HEK293 (cell line): Measurements from ENCODE around the gene SOWAHA.

Source experiments
- CTCF ChIA-PET: fragments of 350-600 bp; formaldehyde crosslinking; extraction: SDS; loops from one replicate; lab custom pipeline; 2021; ENCODE audit warnings: antibody characterized with exemption; lab: Yijun Ruan, JAX
- POLR2A ChIA-PET: fragments of 300-600 bp; formaldehyde crosslinking; extraction: SDS; loops from one replicate; lab custom pipeline; 2020; ENCODE audit warnings: antibody characterized with exemption, inconsistent platforms; lab: Yijun Ruan, JAX
- H3K27ac ChIP-seq: fragments of 200-500 bp; sonication (Bioruptor generic); 2 replicates; pipeline ENCODE4 v1.5.1; 2014; ENCODE audit warnings: low read depth, low read length, control low read depth, inconsistent platforms; ENCODE audit errors: extremely low read depth
- H3K36me3 ChIP-seq, 2 experiments: fragments of 200-500 bp in 1 of 2; sonication (Bioruptor generic) in 1 of 2; 1 replicate in 1 of 2; 2 replicates in 1 of 2; pipeline ENCODE4 v1.5.1; 2014 to 2017; ENCODE audit warnings: inconsistent platforms in 2 of 2, low read length in 2 of 2; ENCODE audit not compliant: control insufficient read depth in 2 of 2, insufficient read depth in 1 of 2
- H3K4me1 ChIP-seq: fragments of 200-500 bp; sonication (Bioruptor generic); 2 replicates; pipeline ENCODE4 v1.5.1; 2014; ENCODE audit warnings: mild to moderate bottlenecking, low read length, inconsistent platforms; ENCODE audit not compliant: control insufficient read depth, insufficient read depth
- H3K4me3 ChIP-seq: 2 replicates; pipeline ENCODE4 v1.5.1; 2011; ENCODE audit warnings: low read depth, mild to moderate bottlenecking, control low read depth, low read length, moderate library complexity
- H3K9me3 ChIP-seq: fragments of 200-500 bp; sonication (Bioruptor generic); 2 replicates; pipeline ENCODE4 v1.5.1; 2014; ENCODE audit warnings: low read depth, low read length, inconsistent platforms; ENCODE audit not compliant: control insufficient read depth, insufficient read depth
- BCL6B ChIP-seq: fragments of 450-650 bp; formaldehyde crosslinking; IDR thresholded peaks from 2 replicates; pipeline ENCODE4 v1.5.1; 2017; ENCODE audit warnings: missing biosample characterization, missing genetic modification characterization
- KLF1 ChIP-seq: fragments of 450-650 bp; formaldehyde crosslinking; IDR thresholded peaks from 2 replicates; pipeline ENCODE4 v1.5.1; 2016; ENCODE audit warnings: missing biosample characterization, missing genetic modification characterization
- PATZ1 ChIP-seq: fragments of 450-650 bp; formaldehyde crosslinking; IDR thresholded peaks from 2 replicates; pipeline ENCODE4 v1.5.1; 2016; ENCODE audit warnings: missing biosample characterization, missing genetic modification characterization
- SALL2 ChIP-seq: fragments of 450-650 bp; formaldehyde crosslinking; IDR thresholded peaks from 2 replicates; pipeline ENCODE4 v1.5.0; 2017; ENCODE audit warnings: missing biosample characterization, mild to moderate bottlenecking, missing genetic modification characterization, borderline replicate concordance
- ZBTB49 ChIP-seq: fragments of 450-650 bp; formaldehyde crosslinking; IDR thresholded peaks from 2 replicates; pipeline ENCODE4 v1.5.1; 2016; ENCODE audit warnings: missing biosample characterization, missing genetic modification characterization, low read depth
- ZBTB7A ChIP-seq: fragments of 450-650 bp; formaldehyde crosslinking; IDR thresholded peaks from 2 replicates; pipeline ENCODE4 v1.5.1; 2016; ENCODE audit warnings: low read depth, missing biosample characterization, missing genetic modification characterization
- ZFHX2 ChIP-seq: fragments of 450-650 bp; formaldehyde crosslinking; conservative IDR thresholded peaks from 2 replicates; pipeline ENCODE4 v1.5.1; 2016; ENCODE audit warnings: missing biosample characterization, missing genetic modification characterization
- ZNF214 ChIP-seq: fragments of 450-650 bp; formaldehyde crosslinking; IDR thresholded peaks from 2 replicates; pipeline ENCODE4 v1.5.1; 2017; ENCODE audit warnings: missing biosample characterization, mild to moderate bottlenecking, missing genetic modification characterization, borderline replicate concordance
- ZNF302 ChIP-seq: fragments of 450-650 bp; formaldehyde crosslinking; IDR thresholded peaks from 2 replicates; pipeline ENCODE4 v1.5.1; 2016; ENCODE audit warnings: missing biosample characterization, missing genetic modification characterization, low read depth
- ZNF335 ChIP-seq: fragments of 450-650 bp; formaldehyde crosslinking; conservative IDR thresholded peaks from 2 replicates; pipeline ENCODE4 v1.5.1; 2016; ENCODE audit warnings: missing biosample characterization, missing genetic modification characterization
- ZNF433 ChIP-seq: fragments of 450-650 bp; formaldehyde crosslinking; IDR thresholded peaks from 2 replicates; pipeline ENCODE4 v1.5.1; 2016; ENCODE audit warnings: missing biosample characterization, missing genetic modification characterization, low read depth
- ZNF48 ChIP-seq: fragments of 450-650 bp; formaldehyde crosslinking; IDR thresholded peaks from 2 replicates; pipeline ENCODE4 v1.5.1; 2016; ENCODE audit warnings: missing biosample characterization, missing genetic modification characterization
- ZNF549 ChIP-seq: fragments of 450-650 bp; IDR thresholded peaks from 2 replicates; pipeline ENCODE4 v1.5.1; 2018; ENCODE audit warnings: missing biosample characterization, missing genetic modification characterization, mild to moderate bottlenecking, inconsistent platforms, moderate library complexity
- ZNF623 ChIP-seq: fragments of 450-650 bp; formaldehyde crosslinking; IDR thresholded peaks from 2 replicates; pipeline ENCODE4 v1.5.1; 2016; ENCODE audit warnings: missing biosample characterization, missing genetic modification characterization
- ZNF660 ChIP-seq: fragments of 450-650 bp; IDR thresholded peaks from 2 replicates; pipeline ENCODE4 v1.5.1; 2018; ENCODE audit warnings: missing biosample characterization, mild to moderate bottlenecking, missing genetic modification characterization
- TF ChIP-seq, protein P1 (sequence below): fragments of 450-650 bp; formaldehyde crosslinking; IDR thresholded peaks from 2 replicates; pipeline ENCODE4 v1.5.1; 2016; ENCODE audit warnings: missing biosample characterization, missing genetic modification characterization
- TF ChIP-seq, protein P2 (sequence below): fragments of 450-650 bp; formaldehyde crosslinking; IDR thresholded peaks from 2 replicates; pipeline ENCODE4 v1.5.1; 2016; ENCODE audit warnings: missing biosample characterization, missing genetic modification characterization
- TF ChIP-seq, protein P3 (sequence below): fragments of 450-650 bp; formaldehyde crosslinking; IDR thresholded peaks from 2 replicates; pipeline ENCODE4 v1.5.1; 2016; ENCODE audit warnings: missing biosample characterization, missing genetic modification characterization

The SOWAHA gene

GRCh38 chr5:132808448-132808847 is 4.7 kb upstream of the SOWAHA start:
- H3K27ac ChIP-seq = no peak overlapping the region
- TF ChIP-seq ZNF549 (tag by site-specific recombination) (no peak), ZNF48 (tag by site-specific recombination) (no peak), ZNF214 (no peak), SALL2 (tag by site-specific recombination) (no peak)
- TF ChIP-seq, protein P1, sequence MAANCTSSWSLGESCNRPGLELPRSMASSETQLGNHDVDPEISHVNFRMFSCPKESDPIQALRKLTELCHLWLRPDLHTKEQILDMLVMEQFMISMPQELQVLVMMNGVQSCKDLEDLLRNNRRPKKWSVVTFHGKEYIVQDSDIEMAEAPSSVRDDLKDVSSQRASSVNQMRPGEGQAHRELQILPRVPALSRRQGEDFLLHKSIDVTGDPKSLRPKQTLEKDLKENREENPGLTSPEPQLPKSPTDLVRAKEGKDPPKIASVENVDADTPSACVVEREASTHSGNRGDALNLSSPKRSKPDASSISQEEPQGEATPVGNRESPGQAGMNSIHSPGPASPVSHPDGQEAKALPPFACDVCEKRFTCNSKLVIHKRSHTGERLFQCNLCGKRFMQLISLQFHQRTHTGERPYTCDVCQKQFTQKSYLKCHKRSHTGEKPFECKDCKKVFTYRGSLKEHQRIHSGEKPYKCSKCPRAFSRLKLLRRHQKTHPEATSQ = no peak

DNA sequence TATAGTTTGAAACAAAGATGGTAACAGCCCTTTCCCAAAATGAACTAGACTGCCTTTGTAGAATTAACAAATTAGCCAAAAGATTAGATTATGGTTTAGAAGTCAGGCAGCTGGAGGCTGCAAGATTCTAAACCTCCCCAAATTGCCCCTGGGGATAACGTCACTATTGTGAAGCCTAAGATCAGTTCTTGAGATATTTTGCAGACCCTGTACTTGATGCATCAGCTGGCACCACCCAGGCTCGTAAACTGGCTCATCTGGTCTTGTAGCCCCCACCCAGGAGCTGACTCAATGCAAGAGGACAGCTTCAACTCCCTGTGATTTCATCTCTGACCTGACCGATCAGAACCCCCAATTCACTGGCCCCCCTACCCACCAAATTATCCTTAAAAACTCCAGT is 4.2 kb upstream of the SOWAHA start:
- ChIA-PET POLR2A (interaction anchor here (0.7 kb wide), 1 partner anchor 21 kb away, joined by 4 read pairs; no protein-coding TSS in a partner anchor), CTCF (interaction anchor here (1.3 to 4.0 kb wide), 2 partner anchors 11 to 307 kb away, joined by 3 to 36 read pairs; no protein-coding TSS in a partner anchor)
- Histone ChIP-seq H3K4me1 (0 out of 2 replicates have a peak, but pooled peaks cover 3% of the 10 kb centered on the region), H3K9me3 (no peaks in the 10 kb centered on the region), H3K27ac (no peak overlapping the region), H3K4me3 (no peak overlapping the region), H3K36me3 (no peaks in the 10 kb centered on the region)
- TF ChIP-seq ZNF660 (tag by site-specific recombination) = 0 out of 2 replicates have a peak, but pooled peaks have one; percentile 13
- peak; percentile 24; the same call in 1 of the 2 replicates for TF ChIP-seq PATZ1 (tag by site-specific recombination)
- no peak for TF ChIP-seq ZBTB7A (tag by site-specific recombination)
- peak; percentile 48; the same call in 1 of the 2 replicates for TF ChIP-seq ZNF335 (tag by site-specific recombination)
- 0 out of 2 replicates have a peak, but pooled peaks have one; percentile 10 for TF ChIP-seq KLF1

More at GRCh38 chr5:132808448-132808847, 4.7 kb upstream of the SOWAHA start:
- POLR2A ChIA-PET = no interaction called here
- H3K4me3 ChIP-seq = no peak overlapping the region
- no peaks in the 10 kb centered on the region for H3K9me3 ChIP-seq
- H3K36me3 ChIP-seq = no peaks in the 10 kb centered on the region
- 0 out of 2 replicates have a peak, but pooled peaks cover 3% of the 10 kb centered on the region for H3K4me1 ChIP-seq
- CTCF ChIA-PET = interaction anchor here (1.6 to 4.0 kb wide), 3 partner anchors 9 to 58 kb away, joined by 7 to 36 read pairs (median 12); no protein-coding TSS in a partner anchor

DNA sequence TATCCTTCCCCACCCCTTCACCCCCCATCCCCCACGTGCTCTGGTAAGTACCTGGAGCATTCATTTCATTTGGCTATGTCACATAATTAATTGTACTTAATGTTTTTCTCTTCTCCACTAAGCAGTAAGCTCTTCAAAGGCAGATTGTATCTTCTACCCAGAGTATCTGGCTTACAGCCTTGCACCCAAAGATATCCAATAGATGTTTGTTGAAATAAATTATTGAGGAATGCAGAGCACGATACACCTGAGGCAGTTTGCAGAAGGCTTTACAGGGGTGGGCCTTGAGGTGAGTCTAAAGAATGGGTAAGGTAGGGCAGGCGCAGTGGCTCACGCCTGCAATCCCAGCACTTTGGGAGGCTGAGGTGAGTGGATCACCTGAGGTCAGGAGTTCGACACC is 2.5 kb upstream of the SOWAHA start:
- peaks cover 8% of the 10 kb centered on the region; the same call in 1 of the 2 replicates for H3K4me1 ChIP-seq
- ChIA-PET POLR2A (no interaction called here), CTCF (interaction anchor here (0.6 to 4.0 kb wide), 4 partner anchors 9 to 158 kb away, joined by 3 to 36 read pairs (median 6); no protein-coding TSS in a partner anchor)
- H3K36me3 ChIP-seq = no peaks in the 10 kb centered on the region
- no peak overlapping the region for H3K4me3 ChIP-seq
- H3K9me3 ChIP-seq = no peaks in the 10 kb centered on the region
- H3K27ac ChIP-seq = no peak overlapping the region
- TF ChIP-seq ZNF433 (tag by site-specific recombination) (no peak), ZFHX2 (no peak), ZNF302 (no peak), BCL6B (tag by site-specific recombination) (no peak), ZBTB49 (tag by site-specific recombination) (no peak), ZNF623 (no peak)
- TF ChIP-seq, protein P2, sequence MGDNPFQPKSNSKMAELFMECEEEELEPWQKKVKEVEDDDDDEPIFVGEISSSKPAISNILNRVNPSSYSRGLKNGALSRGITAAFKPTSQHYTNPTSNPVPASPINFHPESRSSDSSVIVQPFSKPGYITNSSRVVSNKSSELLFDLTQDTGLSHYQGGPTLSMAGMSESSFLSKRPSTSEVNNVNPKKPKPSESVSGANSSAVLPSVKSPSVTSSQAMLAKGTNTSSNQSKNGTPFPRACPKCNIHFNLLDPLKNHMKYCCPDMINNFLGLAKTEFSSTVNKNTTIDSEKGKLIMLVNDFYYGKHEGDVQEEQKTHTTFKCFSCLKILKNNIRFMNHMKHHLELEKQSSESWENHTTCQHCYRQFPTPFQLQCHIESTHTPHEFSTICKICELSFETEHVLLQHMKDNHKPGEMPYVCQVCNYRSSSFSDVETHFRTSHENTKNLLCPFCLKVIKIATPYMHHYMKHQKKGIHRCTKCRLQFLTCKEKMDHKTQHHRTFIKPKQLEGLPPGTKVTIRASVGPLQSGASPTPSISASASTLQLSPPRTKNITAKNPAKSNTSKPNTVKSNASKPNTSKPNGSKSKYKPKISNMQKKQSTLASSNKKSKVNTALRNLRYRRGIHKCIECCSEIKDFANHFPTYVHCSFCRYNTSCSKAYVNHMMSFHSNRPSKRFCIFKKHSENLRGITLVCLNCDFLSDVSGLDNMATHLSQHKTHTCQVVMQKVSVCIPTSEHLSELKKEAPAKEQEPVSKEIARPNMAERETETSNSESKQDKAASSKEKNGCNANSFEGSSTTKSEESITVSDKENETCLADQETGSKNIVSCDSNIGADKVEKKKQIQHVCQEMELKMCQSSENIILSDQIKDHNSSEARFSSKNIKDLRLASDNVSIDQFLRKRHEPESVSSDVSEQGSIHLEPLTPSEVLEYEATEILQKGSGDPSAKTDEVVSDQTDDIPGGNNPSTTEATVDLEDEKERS = no peak
- TF ChIP-seq, protein P3, sequence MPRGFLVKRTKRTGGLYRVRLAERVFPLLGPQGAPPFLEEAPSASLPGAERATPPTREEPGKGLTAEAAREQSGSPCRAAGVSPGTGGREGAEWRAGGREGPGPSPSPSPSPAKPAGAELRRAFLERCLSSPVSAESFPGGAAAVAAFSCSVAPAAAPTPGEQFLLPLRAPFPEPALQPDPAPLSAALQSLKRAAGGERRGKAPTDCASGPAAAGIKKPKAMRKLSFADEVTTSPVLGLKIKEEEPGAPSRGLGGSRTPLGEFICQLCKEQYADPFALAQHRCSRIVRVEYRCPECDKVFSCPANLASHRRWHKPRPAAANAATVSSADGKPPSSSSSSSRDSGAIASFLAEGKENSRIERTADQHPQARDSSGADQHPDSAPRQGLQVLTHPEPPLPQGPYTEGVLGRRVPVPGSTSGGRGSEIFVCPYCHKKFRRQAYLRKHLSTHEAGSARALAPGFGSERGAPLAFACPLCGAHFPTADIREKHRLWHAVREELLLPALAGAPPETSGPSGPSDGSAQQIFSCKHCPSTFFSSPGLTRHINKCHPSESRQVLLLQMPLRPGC (tag by site-specific recombination) = no peak
